HUES6 (cell line): ENCODE measurements around the gene SVEP1.
"Not testable (repeated sequence)": the region's sequence is repeated elsewhere in the genome, so short reads cannot be mapped to it uniquely, and the experiment has no call there.

Source experiments
- H3K27ac ChIP-seq: 2 replicates; pipeline ENCODE4 v1.7.0; 2013; ENCODE audit warnings: low read depth, mild to moderate bottlenecking, low read length, inconsistent platforms
- H3K27me3 ChIP-seq: 2 replicates; pipeline ENCODE4 v1.6.1; 2013; ENCODE audit warnings: low read length; ENCODE audit not compliant: control insufficient read depth, insufficient read depth
- H3K36me3 ChIP-seq: 2 replicates; pipeline ENCODE4 v1.6.1; 2013; ENCODE audit warnings: low read length; ENCODE audit not compliant: control insufficient read depth, insufficient read depth
- H3K4me1 ChIP-seq: 2 replicates; pipeline ENCODE4 v1.6.1; 2013; ENCODE audit warnings: low read length; ENCODE audit not compliant: control insufficient read depth, insufficient read depth
- H3K4me3 ChIP-seq: 2 replicates; pipeline ENCODE4 v1.5.1; 2013; ENCODE audit warnings: low read depth, low read length
- H3K9ac ChIP-seq: one replicate; pipeline ENCODE4 v1.6.1; 2013; ENCODE audit warnings: mild to moderate bottlenecking, low read length
- H3K9me3 ChIP-seq: 2 replicates; pipeline ENCODE4 v1.6.1; 2013; ENCODE audit warnings: low read depth, low read length; ENCODE audit not compliant: control insufficient read depth, insufficient read depth

Gene SVEP1

DNA sequence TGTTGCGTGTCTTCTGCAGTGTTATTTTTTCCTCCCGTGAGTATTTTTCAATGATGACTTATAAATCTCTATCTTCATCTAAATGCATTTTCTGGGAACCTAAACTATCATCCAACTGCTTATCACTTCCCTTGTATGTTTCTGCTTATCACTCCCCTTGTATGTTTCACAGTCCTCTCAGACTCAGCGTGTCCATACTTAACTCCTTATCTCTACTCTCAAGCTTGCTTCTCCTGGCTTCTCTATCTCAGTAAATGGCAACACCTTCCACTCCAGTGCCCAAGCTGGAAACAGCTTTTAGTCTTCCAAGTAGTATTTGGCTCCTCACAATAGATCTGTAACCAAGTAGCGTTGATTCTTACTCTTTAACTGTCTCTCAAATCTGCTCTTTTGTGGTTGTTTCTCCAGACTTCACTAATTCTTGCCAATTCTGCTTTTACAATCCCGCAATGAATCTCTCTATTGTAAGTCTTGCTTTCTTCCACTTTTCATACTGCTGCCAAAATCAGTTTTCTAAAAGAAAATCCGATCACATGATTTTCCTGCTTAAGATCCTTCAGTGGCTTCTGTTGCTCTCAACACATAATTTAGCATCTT lies 208.0 kb downstream of the SVEP1 start:
- no peak overlapping the region for H3K4me3 ChIP-seq
- no peaks in the 10 kb centered on the region for H3K36me3 ChIP-seq
- no peaks in the 10 kb centered on the region for H3K4me1 ChIP-seq
- H3K27me3 ChIP-seq, result no peaks in the 10 kb centered on the region
- no peak overlapping the region for H3K27ac ChIP-seq
- H3K9ac ChIP-seq, result no peak overlapping the region
- no peaks in the 10 kb centered on the region for H3K9me3 ChIP-seq

GRCh38 chr9:110370315-110370714 lies 209.2 kb downstream of the SVEP1 start:
- Histone ChIP-seq H3K36me3 (no peaks in the 10 kb centered on the region), H3K9ac (no peak overlapping the region), H3K27me3 (no peaks in the 10 kb centered on the region), H3K27ac (no peak overlapping the region), H3K4me3 (no peak overlapping the region), H3K4me1 (no peaks in the 10 kb centered on the region), H3K9me3 (no peaks in the 10 kb centered on the region)

DNA sequence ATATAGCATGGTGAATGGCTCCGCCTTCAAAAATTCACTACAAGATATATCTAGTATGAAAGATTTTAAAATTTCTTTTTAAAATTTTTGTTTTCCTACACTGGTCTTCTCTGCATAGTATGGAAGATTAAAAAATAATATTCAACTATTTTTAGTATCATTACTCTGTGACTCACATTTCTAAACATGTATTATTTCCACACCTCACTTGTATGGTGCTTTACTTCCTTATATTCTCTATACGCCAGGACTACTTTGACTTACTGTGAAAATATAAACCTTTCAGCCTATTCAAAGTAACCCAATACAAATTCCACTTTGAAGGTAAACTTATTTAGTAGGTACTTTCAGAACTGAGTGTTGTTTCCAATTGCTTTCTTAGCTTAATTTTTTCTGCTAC lies 215.1 kb downstream of the SVEP1 start:
- no peak overlapping the region for H3K4me3 ChIP-seq
- no peaks in the 10 kb centered on the region for H3K4me1 ChIP-seq
- no peaks in the 10 kb centered on the region for H3K9me3 ChIP-seq
- H3K9ac ChIP-seq, result no peak overlapping the region
- no peak overlapping the region for H3K27ac ChIP-seq
- no peaks in the 10 kb centered on the region for H3K27me3 ChIP-seq
- H3K36me3 ChIP-seq, result no peaks in the 10 kb centered on the region

DNA sequence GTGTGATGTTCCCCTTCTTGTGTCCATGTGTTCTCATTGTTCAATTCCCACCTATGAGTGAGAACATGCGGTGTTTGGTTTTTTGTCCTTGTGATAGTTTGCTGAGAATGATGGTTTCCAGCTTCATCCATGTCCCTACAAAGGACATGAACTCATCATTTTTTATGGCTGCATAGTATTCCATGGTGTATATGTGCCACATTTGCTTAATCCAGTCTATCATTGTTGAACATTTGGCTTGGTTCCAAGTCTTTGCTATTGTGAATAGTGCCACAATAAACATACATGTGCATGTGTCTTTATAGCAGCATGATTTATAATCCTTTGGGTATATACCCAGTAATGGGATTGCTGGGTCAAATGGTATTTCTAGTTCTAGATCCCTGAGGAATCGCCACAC lies 220.5 kb downstream of the SVEP1 start:
- not testable (repeated sequence) for H3K27me3 ChIP-seq, H3K27ac ChIP-seq

DNA sequence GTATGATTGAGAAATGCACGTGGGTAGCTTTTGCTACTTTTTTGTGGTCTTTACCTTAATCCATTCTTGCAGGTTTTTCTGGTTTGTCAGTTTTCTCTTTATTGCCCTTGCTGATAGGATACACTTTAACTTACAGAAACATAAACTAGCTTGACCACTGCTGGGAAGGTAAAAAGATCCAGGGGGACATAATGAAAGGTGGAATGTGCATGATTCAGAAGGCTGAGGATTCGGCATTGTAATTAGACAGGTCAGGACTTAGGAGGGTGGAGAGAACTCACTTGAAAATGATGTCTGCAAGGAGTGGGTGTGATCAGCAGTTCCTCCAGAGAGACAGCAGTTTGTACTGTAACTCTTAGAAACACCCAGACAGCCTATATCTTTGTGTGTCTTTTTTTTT lies 222.0 kb downstream of the SVEP1 start:
- H3K27me3 ChIP-seq, result no peaks in the 10 kb centered on the region
- no peaks in the 10 kb centered on the region for H3K36me3 ChIP-seq
- no peak overlapping the region for H3K4me3 ChIP-seq
- H3K27ac ChIP-seq, result no peak overlapping the region
- no peaks in the 10 kb centered on the region for H3K4me1 ChIP-seq
- no peaks in the 10 kb centered on the region for H3K9me3 ChIP-seq
- H3K9ac ChIP-seq, result no peak overlapping the region

More for the DNA sequence above, 220.5 kb downstream of the SVEP1 start:
- not testable (repeated sequence) for H3K9ac ChIP-seq, H3K4me3 ChIP-seq, H3K36me3 ChIP-seq, H3K4me1 ChIP-seq, H3K9me3 ChIP-seq

DNA sequence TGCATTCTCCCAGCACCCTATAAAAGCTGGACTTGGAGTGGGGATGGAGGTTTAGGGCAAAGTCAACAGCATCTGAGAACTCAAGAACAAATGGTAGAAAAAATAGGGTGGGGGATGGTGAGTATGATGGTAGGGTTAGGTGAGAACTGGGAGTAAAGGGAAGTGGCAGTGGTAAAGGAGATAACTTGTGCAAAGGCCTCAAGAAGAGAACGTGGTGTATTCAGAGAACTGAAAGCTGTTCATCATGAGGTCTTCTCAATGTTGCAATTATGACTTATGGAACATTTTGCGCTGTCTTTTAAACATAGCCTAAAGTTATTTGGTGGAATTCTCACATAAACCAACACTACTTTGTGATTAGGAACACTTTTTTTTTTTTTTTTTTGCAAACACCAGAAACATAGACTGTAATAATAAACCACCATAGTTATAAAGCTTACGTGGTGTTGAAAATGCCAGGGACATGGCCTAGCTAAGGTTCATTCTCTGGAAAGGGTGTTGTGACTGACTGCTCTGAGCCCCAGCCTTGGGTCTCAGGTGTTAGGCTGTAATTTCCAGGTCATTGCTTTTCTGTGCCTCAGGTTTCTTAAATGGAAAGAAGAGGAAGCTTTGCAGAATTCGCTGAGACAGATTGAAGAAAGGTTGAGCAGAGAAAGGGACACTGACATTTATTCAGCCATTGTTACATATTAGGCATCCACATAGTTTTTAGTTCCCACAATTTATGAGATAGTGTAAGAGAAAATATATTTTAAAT lies 222.7 kb downstream of the SVEP1 start:
- H3K4me1 ChIP-seq, result no peaks in the 10 kb centered on the region
- H3K9me3 ChIP-seq, result no peaks in the 10 kb centered on the region
- no peaks in the 10 kb centered on the region for H3K27me3 ChIP-seq
- no peak overlapping the region for H3K9ac ChIP-seq
- H3K27ac ChIP-seq, result no peak overlapping the region
- H3K36me3 ChIP-seq, result no peaks in the 10 kb centered on the region
- H3K4me3 ChIP-seq, result no peak overlapping the region

GRCh38 chr9:110355911-110356310 lies 223.6 kb downstream of the SVEP1 start:
- no peaks in the 10 kb centered on the region for H3K4me1 ChIP-seq
- H3K36me3 ChIP-seq, result no peaks in the 10 kb centered on the region
- no peaks in the 10 kb centered on the region for H3K9me3 ChIP-seq
- H3K27me3 ChIP-seq, result no peaks in the 10 kb centered on the region
- no peak overlapping the region for H3K9ac ChIP-seq
- H3K27ac ChIP-seq, result no peak overlapping the region
- no peak overlapping the region for H3K4me3 ChIP-seq

DNA sequence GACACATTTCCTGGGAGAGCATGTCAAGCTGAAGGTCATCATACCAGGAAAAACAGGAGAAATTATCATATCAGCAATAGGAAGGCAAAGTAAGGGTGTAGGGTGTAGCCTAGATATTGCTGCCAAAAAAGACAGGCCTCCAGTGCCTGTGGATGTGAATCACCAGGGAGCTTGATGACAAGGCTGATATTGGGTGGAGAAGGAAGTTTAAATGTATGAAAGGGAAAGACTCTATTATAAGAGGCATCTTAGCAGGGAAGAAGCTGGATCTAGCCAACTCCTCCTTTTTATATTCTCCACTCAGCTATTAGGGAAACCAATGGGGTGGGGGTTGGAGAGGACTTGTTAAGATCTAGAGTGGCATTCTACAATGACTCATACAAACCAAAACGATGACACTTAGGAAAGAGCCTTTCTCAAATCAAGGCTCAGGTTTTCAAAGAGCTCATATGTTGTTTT lies 228.5 kb downstream of the SVEP1 start:
- Histone ChIP-seq H3K36me3 (no peaks in the 10 kb centered on the region), H3K27ac (no peak overlapping the region), H3K9me3 (no peaks in the 10 kb centered on the region), H3K27me3 (no peaks in the 10 kb centered on the region), H3K4me3 (no peak overlapping the region), H3K4me1 (no peaks in the 10 kb centered on the region), H3K9ac (no peak overlapping the region)

DNA sequence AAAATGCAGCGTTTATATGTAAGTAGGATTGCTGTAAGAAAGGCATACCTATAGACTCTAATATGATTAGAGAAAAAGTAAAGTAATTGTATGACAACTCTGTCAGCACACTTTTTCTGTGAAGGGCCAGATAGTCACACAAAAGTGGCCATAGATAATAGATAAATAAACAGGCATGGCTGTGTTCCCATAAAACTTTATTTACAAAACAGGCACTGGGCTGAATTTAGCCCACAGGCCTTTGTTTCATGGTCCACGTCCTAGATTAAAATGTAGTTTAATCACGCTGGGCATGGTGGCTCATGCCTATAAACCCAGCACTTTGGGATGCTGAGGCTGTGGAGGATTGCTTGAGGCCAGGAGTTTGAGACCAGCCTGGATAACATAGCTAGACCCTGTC lies 233.2 kb downstream of the SVEP1 start:
- Histone ChIP-seq H3K4me3 (no peak overlapping the region), H3K27me3 (no peaks in the 10 kb centered on the region), H3K4me1 (no peaks in the 10 kb centered on the region)

GRCh38 chr9:110344821-110345220 lies 234.7 kb downstream of the SVEP1 start:
- Histone ChIP-seq H3K36me3 (no peaks in the 10 kb centered on the region), H3K9ac (no peak overlapping the region), H3K27ac (no peak overlapping the region), H3K9me3 (no peaks in the 10 kb centered on the region), H3K4me1 (no peaks in the 10 kb centered on the region), H3K4me3 (no peak overlapping the region), H3K27me3 (no peaks in the 10 kb centered on the region)

More for the DNA sequence above, 233.2 kb downstream of the SVEP1 start:
- Histone ChIP-seq H3K9me3 (no peaks in the 10 kb centered on the region), H3K27ac (no peak overlapping the region), H3K36me3 (no peaks in the 10 kb centered on the region), H3K9ac (no peak overlapping the region)

- no peak overlapping the region for H3K27ac ChIP-seq
- no peak overlapping the region for H3K4me3 ChIP-seq
- H3K4me1 ChIP-seq, result no peaks in the 10 kb centered on the region
- no peak overlapping the region for H3K9ac ChIP-seq
- H3K36me3 ChIP-seq, result no peaks in the 10 kb centered on the region
- no peaks in the 10 kb centered on the region for H3K9me3 ChIP-seq
- no peaks in the 10 kb centered on the region for H3K27me3 ChIP-seq
These were observed 236.0 kb downstream of the SVEP1 start for GRCh38 chr9:110343551-110343950.
